Left lobe of liver (tissue), 2 donors: ENCODE data around the gene HINT2. TPM values are rescaled to one million over a fixed set of nuclear protein-coding genes. Genes with fewer than 3 reads are reported as not detected.
A peak's percentile ranks its signal among the peaks of the same experiment; 100 is the strongest.

Experiments
- ATAC-seq: fragments of 200-7000 bp; cut with Tn5 transposase; one replicate; pipeline ENCODE4 v1.9.1; 2020; ENCODE audit warnings: mild to moderate bottlenecking, moderate library complexity
- DNase-seq: peaks from one replicate; pipeline ENCODE4 v3.0.0-alpha.2; 2020; ENCODE audit warnings: low spot score
- total RNA-seq: library from RNA; stranded (reverse); gene quantifications from one replicate; pipeline ENCODE4 v1.2.1, GENCODE V29; 2021
- donor health status: DM: no; HTN: no; CAD: no; lungs with moderate emphysema.
- donor health status: DM: no; HTN: yes; CAD: no.

The HINT2 gene
- 71.5 TPM for total RNA-seq

DNA sequence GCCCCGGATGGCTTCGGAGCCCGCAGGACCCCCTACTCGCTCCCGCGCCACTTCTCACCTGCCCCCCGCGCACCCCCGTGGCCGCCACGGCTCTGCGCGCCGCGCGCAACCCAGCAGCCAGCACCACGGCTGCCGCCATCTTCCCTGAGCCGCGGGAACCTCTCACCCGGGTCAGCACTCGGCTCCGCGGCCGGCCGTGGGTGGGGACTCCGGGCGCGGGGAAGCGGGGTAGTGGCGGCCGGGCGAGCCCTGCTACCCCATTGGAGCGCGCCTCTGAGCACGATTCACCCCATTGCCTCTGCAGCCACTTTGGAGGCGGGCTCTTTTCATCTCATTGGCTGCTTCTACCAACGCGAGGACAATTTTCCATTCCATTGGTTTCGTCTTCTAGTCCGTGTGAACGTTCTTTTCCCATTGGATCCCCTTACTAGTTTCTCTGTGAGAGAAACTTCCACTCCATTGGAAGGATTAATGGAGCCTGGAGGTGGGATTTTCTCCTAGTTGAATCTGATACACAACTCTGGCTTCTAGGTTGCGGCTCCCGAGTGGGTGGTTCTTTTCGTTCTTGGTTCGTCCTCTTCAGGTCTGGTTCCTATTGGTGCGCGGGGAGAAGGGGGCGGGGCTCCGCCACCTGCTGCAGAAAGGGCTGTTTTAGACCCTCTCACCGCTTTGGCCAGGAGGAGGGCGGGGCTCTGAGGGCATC is at the start of gene HINT2:
Gene HINT2, minus strand, starts transcription at position 202 of the 703 bp plus-strand sequence. Its CDS starts 63 bp downstream, at position 139.
- peak; percentile 80 for ATAC-seq
- peak; percentile 98 for DNase-seq

DNA sequence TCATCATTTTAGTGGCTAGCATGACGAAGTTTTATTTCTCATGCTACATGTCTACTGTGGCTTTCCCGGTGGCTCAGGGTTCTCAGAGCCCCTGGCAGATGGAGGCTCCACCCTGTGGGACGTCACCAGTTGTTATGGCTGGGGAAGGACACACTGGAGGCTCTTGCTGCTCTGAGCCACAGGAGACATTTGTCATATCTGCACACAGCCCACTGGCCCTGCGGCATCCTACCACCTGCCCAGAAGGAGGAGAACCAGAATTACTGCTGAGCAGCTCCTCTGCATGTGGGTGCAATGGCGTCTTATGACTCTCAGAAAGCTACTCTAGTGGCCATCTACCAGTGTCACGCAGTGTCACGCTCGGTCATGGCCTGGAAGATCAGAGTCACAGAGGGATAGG is 48.7 kb upstream of the HINT2 start:
- no peak for ATAC-seq
- DNase-seq: no peak

DNA sequence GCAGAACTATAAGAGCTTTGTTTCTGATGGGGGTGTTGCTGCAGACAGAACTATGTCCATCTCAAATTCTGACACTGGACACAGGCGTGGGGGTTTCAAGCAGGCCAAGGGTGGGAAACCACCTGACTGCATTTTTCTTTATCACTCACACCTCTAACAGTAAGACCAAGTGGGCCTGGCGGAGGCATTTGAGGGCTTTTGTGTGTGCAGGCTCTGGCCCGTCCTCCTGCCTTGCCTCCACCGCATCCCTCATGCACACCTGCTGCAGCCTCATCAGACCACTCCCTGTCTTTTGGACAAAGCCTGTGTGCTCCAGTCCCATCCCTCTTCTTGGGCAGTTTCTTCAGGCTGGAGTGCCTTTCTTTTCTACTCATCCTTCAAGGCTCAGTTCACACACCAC is 47.5 kb upstream of the HINT2 start:
- ATAC-seq (no peak), DNase-seq (no peak)

DNA sequence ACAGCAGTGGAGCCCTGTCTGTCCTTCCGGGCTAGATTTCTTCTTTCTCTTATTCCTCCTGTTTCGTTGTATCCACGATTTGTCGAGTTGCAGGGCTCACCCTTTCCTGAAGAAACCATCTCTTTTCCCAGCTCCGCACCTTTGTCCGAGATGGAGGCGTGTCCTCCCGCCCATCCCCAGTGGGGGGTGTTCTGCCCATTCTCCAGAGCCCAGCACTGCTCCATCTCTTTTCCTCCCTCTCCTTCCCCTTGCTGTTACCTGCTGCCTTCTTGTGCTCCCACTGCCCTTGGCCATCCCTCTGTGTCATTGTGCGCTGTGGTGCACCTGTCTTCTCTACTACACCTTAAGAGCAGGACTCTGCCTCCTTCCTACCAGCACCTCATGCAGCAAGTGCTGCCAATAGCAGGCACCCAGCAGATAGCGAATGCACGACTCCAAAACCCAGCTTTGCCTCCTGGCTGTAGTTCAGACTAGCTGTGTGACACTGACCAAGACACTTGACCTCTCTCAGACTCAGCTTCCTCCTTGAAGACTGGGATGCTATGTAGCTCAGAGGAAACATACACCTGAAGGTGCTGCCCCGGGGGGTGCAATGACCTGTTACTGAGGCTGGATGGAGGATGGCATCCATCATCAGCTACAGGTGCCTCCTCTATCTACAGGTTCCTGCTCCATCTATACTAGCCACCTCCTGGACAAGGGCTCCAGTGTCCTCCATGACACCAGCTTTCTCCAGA is 46.5 kb upstream of the HINT2 start:
- ATAC-seq (no peak), DNase-seq (no peak)

DNA sequence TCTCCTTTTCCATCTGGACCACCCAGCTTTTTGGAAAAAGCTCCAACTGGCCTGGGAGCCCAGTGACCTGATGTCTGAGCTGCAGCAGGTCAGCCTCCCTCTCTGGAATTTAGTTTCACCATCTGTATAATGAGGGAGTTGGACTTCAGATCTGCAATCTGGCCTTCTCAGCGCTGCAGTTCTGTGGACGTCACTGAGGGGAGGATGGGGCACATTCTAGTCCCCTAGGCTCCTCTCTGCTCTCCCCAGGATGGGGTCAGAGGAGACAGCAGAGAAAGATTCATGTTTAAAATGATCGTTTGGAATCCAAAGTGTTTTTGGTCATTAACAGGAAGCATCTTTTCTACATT is 45.1 kb upstream of the HINT2 start:
- no peak for ATAC-seq
- DNase-seq: no peak

DNA sequence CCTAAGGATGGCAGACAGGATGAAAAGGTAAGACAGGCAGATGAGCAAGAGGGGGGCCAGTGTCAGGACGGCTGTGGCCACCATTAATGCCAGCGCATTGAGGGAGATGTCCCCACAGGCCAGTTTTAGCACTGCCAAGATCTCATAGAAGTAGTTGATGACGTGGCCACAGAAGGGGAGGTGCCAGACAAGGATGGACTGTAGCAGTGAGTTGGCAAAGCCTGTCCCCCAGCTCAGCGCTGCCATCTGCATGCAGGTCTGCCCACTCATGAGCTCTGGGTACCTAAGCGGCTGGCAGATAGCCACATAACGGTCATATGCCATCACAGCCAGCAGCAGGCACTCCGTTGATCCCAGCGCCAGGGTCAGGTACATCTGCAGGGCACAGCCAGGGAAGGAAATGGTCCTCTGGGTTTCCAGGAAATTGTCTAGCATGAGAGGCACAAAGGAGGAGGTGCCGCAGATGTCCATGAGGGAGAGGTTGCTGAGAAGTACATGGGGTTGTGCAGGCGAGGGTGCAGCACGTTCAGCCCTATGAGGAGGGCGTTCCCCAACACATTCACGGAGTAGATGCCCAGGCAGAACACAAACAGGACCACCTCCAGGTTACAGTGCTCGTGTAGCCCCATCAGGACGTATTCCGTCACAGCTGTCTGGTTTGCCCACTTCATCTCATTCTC is 44.6 kb upstream of the HINT2 start:
- ATAC-seq (peak; percentile 19), DNase-seq (no peak)

DNA sequence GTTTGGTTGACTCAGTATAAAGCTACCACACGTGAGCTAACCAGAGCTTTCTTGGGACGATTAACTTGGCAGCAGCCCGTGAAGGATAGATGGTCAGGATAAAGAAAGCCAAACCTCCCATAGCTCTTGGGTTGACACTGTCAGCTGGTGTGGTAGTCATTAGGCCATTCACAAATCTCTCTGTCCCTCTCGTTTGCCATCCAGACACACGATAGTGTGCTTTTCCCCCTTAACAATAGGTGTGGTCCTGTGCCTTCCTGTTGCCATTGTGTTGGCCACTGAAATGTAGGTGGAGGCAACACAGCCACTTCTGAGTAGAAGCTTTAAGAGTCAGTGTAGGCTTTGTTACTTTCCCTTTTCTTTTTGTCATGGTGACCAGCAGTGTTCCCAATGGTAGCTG is 43.6 kb upstream of the HINT2 start:
- no peak for DNase-seq
- no peak for ATAC-seq

DNA sequence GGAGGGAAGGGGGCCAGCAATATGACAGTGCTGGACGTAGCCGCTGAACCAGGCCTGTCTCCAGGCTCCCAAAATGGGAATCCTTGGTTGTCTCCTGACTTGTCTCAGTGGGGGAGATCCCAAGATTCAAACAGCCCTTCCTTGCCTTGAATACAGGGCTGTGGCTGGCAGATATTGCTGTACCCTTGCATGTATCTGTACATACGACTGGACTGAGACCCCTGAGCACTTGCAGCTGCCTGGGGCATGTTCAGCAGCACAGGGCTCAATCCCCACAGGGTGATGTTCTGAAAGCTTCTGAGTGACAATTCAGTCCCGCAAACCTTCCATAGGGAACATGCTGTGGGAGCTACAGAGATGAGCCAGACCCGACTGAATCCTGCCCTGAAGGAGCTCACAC is 42.0 kb upstream of the HINT2 start:
- ATAC-seq (no peak), DNase-seq (peak; percentile 22)

DNA sequence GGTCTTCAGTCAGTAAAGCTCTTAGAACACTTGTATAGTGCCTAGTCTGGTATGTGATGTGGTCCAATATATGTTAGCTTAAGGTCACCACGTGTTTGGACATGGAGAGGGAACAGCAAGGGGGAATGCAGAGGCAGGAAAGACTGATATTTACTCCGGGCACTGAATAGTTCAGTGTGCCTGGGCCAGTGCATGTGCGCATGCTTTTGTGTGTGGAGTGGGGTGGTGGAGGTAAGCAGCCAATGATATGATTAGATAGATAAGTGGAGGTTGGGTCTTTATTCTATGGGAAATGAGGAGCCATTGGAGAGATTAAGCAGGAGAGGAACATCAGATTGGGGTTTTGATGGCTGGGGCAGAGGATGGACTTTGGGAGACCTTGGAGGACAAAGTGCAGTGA is 41.4 kb upstream of the HINT2 start:
- ATAC-seq (no peak), DNase-seq (no peak)

DNA sequence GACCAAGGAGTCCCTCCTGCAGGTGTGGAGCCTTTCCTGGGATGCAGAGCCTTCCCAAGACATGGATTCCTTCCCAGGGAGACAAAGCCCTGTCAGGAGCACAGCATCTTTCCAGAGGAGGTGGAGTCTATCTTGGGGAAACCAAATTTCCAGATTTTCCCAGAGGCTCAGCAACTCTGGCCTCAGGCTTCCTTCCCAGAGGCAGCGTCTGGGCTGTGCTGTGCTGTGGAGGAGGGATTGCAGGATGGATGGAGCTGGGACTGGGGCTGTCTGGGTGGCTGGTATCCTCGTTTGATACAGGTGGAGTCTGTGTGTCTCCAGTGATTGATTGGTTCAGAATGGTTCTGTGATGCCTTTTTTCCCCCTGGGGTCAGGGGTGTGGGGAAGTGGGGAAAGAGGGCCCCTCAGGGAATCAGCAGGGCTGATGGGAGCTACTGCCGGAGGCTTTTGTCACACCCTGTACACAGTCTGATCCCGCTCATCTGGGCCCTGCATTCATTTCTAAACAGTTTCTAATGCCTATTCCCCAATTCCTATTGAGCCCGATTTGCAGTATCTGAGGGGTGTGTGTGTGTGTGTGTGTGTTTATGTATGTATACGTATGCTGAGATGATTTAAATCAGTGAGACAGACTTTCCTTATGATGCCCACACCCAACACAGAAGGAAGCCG is 39.4 kb upstream of the HINT2 start:
- no peak for DNase-seq
- ATAC-seq: no peak

DNA sequence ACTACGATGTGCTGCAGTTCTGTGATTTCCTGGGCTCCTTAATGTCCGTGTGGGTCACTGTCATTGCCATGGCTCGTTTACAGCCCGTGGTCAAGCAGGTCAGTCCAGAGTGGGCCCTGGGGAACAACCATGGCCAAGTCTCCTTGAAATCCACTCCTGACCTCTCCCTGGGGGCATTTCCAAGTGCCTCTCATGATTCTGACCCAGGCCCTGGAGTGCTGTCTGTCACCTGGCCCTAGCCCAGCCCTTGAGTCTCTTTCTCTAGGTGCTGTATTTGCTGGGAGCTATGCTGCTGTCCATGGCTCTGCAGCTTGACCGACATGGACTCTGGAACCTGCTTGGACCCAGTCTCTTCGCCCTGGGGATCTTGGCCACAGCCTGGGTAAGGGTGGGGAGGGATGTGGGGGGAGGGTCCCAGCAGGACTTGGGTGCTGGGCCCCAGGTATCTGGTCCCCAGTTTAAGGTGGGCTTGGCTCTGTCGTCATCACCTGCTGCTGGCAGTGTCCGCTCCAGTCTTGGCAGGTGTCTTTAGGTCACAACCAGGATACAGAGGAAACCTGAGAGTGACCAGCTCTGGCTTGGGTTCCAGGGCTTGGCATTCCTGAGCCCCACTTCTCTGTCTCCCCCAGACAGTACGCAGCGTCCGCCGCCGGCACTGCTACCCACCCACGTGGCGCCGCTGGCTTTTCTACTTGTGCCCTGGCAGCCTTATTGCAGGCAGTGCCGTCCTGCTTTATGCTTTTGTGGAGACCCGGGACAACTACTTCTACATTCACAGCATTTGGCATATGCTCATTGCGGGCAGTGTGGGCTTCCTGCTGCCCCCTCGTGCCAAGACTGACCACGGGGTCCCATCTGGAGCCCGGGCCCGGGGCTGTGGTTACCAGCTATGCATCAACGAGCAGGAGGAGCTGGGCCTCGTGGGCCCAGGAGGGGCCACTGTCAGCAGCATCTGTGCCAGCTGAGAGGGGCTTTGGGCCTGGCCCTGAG is 38.3 kb upstream of the HINT2 start:
- no peak for ATAC-seq
- DNase-seq: peak; percentile 38

DNA sequence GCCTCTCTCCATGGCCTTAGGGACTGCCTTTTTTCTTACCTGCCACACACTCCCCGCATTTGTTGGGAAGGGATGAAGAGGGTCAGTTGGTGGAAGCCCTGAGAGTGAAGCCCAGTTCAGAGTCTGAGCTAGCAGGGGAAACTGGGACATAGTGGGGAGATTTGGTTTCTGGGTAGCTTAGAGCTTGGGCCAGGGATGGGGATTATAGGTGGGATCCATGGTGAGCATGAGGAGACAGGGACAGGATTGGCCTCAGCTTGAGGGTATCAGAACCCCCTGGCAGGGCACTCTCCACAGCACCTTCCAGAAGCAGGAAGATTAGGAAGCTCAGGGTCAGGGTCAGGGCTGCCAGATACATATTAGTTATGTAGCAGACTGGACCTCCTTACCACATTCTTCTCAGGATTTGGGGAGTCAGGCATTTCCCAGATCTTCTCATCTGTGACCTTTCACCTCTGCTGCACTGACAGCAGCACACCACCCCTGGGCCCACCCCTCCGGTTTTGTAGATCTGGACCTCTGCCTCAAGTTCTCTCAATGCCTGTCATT is 37.5 kb upstream of the HINT2 start:
- DNase-seq: peak; percentile 11
- ATAC-seq: no peak

DNA sequence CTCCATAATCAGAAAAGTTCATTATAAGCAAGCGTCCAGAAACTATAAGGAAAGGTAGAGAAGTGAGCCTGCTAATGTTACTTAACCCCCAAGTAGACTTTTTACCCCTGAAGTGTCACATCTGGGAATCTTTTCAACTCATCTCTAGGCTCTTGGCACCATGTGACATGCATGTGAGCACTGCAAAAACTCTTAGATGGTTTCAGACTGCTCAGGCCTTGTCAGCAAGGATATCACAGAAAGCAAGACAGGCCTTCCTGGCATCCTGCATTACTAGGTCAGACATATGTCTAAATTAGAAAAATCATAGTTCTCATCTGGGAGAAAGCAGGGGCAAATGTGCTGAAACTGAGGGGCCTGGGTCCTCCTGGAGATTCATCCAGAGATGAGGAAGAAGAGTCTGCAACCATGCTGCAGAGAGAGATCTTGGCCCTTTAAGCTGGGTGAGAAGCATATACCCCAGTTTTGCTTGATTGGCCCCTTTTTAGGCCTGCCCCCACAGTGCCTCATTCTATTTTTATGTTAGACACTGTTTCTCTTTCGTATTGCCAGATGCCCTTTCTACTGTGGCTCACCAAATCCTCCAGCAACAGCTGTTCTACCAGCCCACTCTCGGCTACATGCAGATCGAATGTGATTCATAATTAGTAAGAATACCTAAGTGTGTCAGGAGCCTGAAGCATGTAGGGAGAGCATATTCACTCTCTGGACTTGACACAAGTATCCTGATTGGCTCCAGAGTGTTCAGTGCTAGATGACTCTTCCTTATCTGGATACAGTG is 33.1 kb upstream of the HINT2 start:
- DNase-seq (no peak), ATAC-seq (no peak)

DNA sequence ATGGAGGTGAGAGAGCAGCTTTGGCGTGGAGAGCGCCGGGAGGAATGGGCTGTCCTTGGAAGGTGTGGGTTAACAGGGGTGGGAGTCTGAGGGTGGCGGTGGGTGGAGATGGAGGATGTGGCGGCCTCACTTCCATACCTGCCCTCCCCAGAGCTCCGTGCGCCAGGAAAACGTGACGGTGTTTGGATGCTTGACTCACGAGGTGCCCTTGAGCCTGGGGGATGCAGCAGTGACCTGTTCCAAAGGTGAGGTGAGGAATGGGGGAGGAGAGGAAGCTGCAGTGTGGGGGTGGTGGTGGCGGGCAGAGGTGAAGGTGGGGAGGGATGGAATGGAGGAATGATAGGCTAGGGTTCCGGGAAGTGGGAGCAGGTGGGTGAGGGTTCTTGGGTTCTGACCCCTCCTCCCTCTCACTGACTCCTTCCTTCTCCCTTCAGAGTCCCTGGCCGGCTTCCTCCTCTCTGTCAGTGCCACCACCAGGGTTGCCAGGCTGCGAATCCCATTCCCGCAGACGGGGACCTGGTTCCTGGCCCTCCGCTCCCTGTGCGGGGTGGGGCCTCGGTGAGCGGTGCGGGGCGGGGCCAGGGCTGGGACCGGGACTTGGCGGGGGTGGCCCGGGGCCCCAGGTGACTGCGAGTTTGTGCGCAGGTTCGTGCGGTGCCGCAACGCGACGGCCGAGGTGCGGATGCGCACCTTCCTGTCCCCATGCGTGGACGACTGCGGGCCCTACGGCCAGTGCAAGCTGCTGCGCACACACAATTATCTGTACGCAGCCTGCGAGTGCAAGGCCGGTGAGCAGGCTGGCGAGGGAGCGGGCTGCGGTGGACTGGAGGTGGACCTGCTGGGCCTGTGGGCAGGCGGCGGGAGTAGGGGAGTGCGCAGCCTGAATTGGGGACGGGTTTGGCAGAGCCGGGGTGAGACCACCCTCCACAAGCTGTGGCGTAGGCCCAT is 31.3 kb upstream of the HINT2 start:
- no peak for ATAC-seq
- no peak for DNase-seq

DNA sequence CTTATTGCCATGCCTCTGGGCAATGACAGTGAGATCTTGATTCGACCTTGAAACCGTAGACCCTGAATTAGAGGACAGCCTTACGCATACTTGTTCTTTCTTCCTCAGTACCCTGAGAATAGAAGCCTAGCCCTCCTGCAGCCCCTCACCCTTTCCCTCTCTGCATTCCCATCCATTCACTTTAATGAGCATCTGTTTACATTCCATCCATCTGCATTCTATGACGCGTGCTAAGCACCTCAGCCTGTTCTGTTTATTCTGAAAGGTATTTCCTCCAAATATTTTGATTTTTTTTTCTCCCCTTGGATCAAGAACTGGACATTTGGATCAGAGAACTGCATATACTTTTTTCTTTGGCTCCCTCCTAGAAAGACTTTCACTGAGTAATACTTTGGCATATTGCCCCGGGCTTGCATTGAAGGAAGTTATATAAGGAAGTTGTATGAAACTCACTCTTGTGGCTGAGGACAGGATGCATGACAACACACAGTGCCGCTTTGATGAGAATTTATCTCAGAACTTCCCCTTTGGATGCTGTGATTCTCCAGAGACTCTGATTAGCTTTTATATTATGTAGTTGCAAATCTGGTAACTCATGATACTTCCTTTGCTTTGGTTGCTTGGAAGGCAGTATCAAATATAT is 29.9 kb upstream of the HINT2 start:
- peak; percentile 67 for ATAC-seq
- DNase-seq: no peak

DNA sequence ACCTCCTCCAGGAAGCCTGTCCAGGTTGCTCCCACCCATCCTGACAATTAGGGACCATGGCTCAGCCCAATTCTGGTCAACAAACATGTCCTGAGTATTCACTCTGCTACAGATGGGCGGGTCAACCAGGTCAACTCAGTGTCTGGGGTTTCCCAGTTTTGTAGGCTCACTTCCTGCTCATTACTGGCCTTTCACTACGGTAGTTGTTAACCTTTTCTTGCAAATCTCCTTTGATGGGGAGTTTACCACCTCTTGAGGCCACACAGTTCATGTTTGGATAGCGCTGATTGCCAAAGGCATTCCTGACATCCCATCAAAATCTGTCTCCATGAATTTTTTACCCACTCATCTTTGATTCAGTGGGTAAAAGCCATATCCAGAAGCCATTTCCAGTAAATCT is 28.0 kb upstream of the HINT2 start:
- DNase-seq: no peak
- ATAC-seq: no peak

DNA sequence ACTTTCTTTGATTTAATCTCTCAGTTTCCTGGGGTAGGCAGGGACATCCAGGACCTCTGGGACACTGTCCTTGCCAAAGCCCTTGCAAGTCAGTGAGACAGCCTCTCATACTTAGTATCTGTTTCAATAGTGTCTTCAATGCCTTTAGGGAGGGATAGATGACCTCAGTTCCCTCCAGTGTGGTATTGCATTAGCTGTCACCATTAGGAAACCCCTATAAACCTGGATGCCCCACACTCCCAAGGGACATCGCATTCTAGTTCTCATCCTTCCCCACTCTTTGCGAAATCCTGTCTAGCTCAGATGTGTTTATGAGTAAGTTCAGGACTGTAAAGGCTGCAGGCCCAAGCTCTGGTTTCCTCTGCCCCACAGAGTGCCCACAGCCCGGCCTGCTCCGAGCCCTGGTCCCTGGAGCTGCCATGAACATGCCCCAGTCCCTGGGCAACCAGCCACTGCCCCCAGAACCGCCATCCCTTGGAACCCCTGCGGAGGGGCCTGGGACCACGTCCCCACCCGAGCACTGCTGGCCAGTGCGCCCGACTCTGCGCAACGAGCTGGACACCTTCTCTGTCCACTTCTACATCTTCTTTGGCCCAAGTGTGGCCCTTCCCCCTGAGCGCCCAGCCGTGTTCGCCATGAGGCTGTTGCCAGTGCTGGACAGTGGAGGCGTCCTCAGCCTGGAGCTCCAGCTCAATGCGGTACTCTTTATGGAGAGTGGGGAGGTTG is 27.3 kb upstream of the HINT2 start:
- ATAC-seq (no peak), DNase-seq (no peak)
